Panc1 (cell line): ENCODE data around the gene SNX24.

Source experiments
- POLR2AphosphoS5 ChIP-seq: IDR thresholded peaks from 2 replicates; pipeline ENCODE4 v1.6.1; 2012; ENCODE audit warnings: mild to moderate bottlenecking, low read depth, low read length, moderate library complexity
- TF ChIP-seq, protein P1 (sequence below): fragments of 450-650 bp; IDR thresholded peaks from 2 replicates; pipeline ENCODE4 v1.5.1; 2017; ENCODE audit warnings: mild to moderate bottlenecking

DNA sequence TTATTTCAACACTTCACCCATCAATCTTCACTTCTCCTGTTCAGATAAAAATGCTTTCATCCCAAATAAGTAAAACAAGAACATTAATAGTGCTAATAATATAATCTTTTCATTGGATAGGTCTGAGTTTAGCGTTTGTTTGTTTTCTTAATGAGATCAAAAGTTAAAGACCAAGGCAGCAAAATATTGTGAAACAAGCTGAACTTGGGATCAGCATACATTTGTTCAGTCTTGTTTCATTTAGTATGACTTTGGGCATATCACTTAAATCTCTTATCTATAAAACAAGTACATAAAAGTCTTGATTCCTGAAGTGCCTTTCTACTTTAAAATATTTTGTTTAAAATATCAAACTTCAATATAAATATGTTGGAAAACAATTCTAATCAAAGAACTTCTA, 13.4 kb upstream of the SNX24 start:
- TF ChIP-seq, protein P1, sequence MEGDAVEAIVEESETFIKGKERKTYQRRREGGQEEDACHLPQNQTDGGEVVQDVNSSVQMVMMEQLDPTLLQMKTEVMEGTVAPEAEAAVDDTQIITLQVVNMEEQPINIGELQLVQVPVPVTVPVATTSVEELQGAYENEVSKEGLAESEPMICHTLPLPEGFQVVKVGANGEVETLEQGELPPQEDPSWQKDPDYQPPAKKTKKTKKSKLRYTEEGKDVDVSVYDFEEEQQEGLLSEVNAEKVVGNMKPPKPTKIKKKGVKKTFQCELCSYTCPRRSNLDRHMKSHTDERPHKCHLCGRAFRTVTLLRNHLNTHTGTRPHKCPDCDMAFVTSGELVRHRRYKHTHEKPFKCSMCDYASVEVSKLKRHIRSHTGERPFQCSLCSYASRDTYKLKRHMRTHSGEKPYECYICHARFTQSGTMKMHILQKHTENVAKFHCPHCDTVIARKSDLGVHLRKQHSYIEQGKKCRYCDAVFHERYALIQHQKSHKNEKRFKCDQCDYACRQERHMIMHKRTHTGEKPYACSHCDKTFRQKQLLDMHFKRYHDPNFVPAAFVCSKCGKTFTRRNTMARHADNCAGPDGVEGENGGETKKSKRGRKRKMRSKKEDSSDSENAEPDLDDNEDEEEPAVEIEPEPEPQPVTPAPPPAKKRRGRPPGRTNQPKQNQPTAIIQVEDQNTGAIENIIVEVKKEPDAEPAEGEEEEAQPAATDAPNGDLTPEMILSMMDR: no peak
- no peak for TF ChIP-seq POLR2AphosphoS5
